Breast epithelium (tissue), 3 donors: ENCODE data around the gene GSG1.

Source experiments
- CTCF ChIP-seq, 3 donors: fragments of 450-650 bp; IDR thresholded peaks; one replicate each; pipeline ENCODE4 v1.5.1; 2016 to 2017; ENCODE audit warnings: antibody characterized with exemption in 3 of 3, mild to moderate bottlenecking in 3 of 3, moderate library complexity in 3 of 3
- POLR2A ChIP-seq: fragments of 450-650 bp; IDR thresholded peaks from one replicate; pipeline ENCODE4 v1.6.1; 2016; ENCODE audit warnings: antibody characterized with exemption, mild to moderate bottlenecking, moderate library complexity
- POLR2AphosphoS5 ChIP-seq, 3 donors: sonication (generic); formaldehyde crosslinking; IDR thresholded peaks; one replicate each; pipeline ENCODE4 v1.6.1; 2017; ENCODE audit warnings: antibody characterized with exemption in 3 of 3

GRCh38 chr12:13135371-13136178 is 32.1 kb upstream of the GSG1 start:
- TF ChIP-seq POLR2A (no peak), CTCF (IDR thresholded peaks at IDR 0.05) (peak in 2 of 3 donors; percentile 14 to 51), POLR2AphosphoS5 (IDR thresholded peaks at IDR 0.05) (peak in 2 of 3 donors; percentile 75 to 87)
